Fibroblast of lung (primary cell): ENCODE data around the gene FHIP1A. TPM values are rescaled to one million over a fixed set of nuclear protein-coding genes. Genes with fewer than 3 reads are reported as not detected.
A peak's percentile ranks its signal among the peaks of the same experiment; 100 is the strongest.

Experiments used
- DNase-seq, 2 donors: peaks; one replicate each; pipeline versions ENCODE4 v3.0.0 to v3.0.0-alpha.2; 2010; ENCODE audit warnings: low read depth in 2 of 2
- H2AFZ ChIP-seq: 2 replicates; pipeline ENCODE4 v1.5.1; 2012; ENCODE audit warnings: low read length, control low read depth, inconsistent platforms
- H3K27ac ChIP-seq: 2 replicates; pipeline ENCODE4 v1.5.1; 2011; ENCODE audit warnings: low read length, control low read depth; ENCODE audit not compliant: insufficient read depth
- H3K27me3 ChIP-seq: 2 replicates; pipeline ENCODE4 v1.5.1; 2011; ENCODE audit warnings: mild to moderate bottlenecking, low read length; ENCODE audit not compliant: control insufficient read depth, insufficient read depth
- H3K36me3 ChIP-seq: 2 replicates; pipeline ENCODE4 v1.5.1; 2011; ENCODE audit warnings: low read length; ENCODE audit not compliant: control insufficient read depth, insufficient read depth
- H3K4me1 ChIP-seq: 2 replicates; pipeline ENCODE4 v1.5.1; 2011; ENCODE audit warnings: low read length; ENCODE audit not compliant: control insufficient read depth, insufficient read depth; ENCODE audit errors: extremely low read depth
- H3K4me2 ChIP-seq: 2 replicates; pipeline ENCODE4 v1.5.1; 2011; ENCODE audit warnings: low read length, control low read depth; ENCODE audit not compliant: insufficient read depth; ENCODE audit errors: extremely low read depth
- H3K4me3 ChIP-seq, 4 experiments: fragments of 200-600 bp in 1 of 4; sonication (generic) in 1 of 4; replicated peaks in 1 of 4; 2 replicates each; pipeline ENCODE4 v1.5.1; 2011 to 2016; ENCODE audit warnings: low read length in 4 of 4, low read depth in 3 of 4, mild to moderate bottlenecking in 3 of 4, control low read depth in 2 of 4, inconsistent platforms in 1 of 4, mixed read lengths in 1 of 4; ENCODE audit not compliant: insufficient read depth in 1 of 4; ENCODE audit errors: control extremely low read depth in 1 of 4
- H3K79me2 ChIP-seq: 2 replicates; pipeline ENCODE4 v1.5.1; 2012; ENCODE audit warnings: mild to moderate bottlenecking, low read length, inconsistent platforms; ENCODE audit not compliant: control insufficient read depth, insufficient read depth
- H3K9ac ChIP-seq: 2 replicates; pipeline ENCODE4 v1.5.1; 2011; ENCODE audit warnings: mild to moderate bottlenecking, low read length, control low read depth; ENCODE audit not compliant: insufficient read depth
- H3K9me3 ChIP-seq: 2 replicates; pipeline ENCODE4 v1.5.1; 2012; ENCODE audit warnings: low read depth, low read length; ENCODE audit not compliant: control insufficient read depth, insufficient read depth
- H4K20me1 ChIP-seq: 2 replicates; pipeline ENCODE4 v1.5.1; 2011; ENCODE audit warnings: low read length; ENCODE audit not compliant: control insufficient read depth, insufficient read depth; ENCODE audit errors: extremely low read depth
- CTCF ChIP-seq, 2 donors: IDR thresholded peaks in 1 of 2; conservative IDR thresholded peaks in 1 of 2; 1 replicate in 1 of 2; 2 replicates in 1 of 2; pipeline ENCODE4 v1.5.1; 2011 to 2012; ENCODE audit warnings: low read length in 2 of 2, control low read depth in 1 of 2, inconsistent platforms in 1 of 2, low read depth in 1 of 2, mild to moderate bottlenecking in 1 of 2
- EZH2 ChIP-seq: IDR thresholded peaks from 2 replicates; pipeline ENCODE4 v1.5.1; 2012; ENCODE audit warnings: low read length, control low read depth, mild to moderate bottlenecking; ENCODE audit errors: missing control alignments
- polyA plus RNA-seq, 2 donors: library from polyadenylated mRNA; depleted of rRNA in 1 of 2; stranded (reverse) in 1 of 2; unstranded in 1 of 2; fragments of >200 nt; gene quantifications; 2 replicates each; pipeline ENCODE4 v1.2.1, GENCODE V29; 2011 to 2012; ENCODE audit warnings: missing spikeins in 1 of 2
- total RNA-seq: library from RNA; depleted of rRNA; stranded (reverse); fragments of >200 nt; gene quantifications from 2 replicates; pipeline ENCODE4 v1.2.1, GENCODE V29; 2014

FHIP1A gene
- total and polyA plus RNA-seq, 2 donors (not counting 1 experiment from before 2014, with no cell fraction given) = under 0.01 to 0.09 TPM

GRCh38 chr4:151428346-151428745 is 19.4 kb downstream of the FHIP1A start:
- H3K9ac ChIP-seq = no peak overlapping the region
- no peak for TF ChIP-seq EZH2
- no peak for TF ChIP-seq CTCF (conservative IDR thresholded peaks at IDR 0.05 in 1 of 2, IDR thresholded peaks at IDR 0.05 in 1 of 2; ENCODE audit: low read depth in 1 of 2, low read length in 2 of 2)
- no peak overlapping the region for H3K4me3 ChIP-seq
- no peaks in the 10 kb centered on the region for H3K79me2 ChIP-seq
- no peaks in the 10 kb centered on the region for H3K9me3 ChIP-seq
- H4K20me1 ChIP-seq = no peaks in the 10 kb centered on the region
- no peaks in the 10 kb centered on the region for H3K4me1 ChIP-seq
- H3K4me2 ChIP-seq = no peak overlapping the region
- H3K36me3 ChIP-seq = no peaks in the 10 kb centered on the region
- H3K27me3 ChIP-seq = no peaks in the 10 kb centered on the region
- no peak overlapping the region for H3K27ac ChIP-seq
- H2AFZ ChIP-seq = no peak overlapping the region
- DNase-seq = no peak

GRCh38 chr4:151429957-151430570 is 21.1 kb downstream of the FHIP1A start:
- Histone ChIP-seq H3K9me3 (no peaks in the 10 kb centered on the region), H3K36me3 (no peaks in the 10 kb centered on the region), H3K4me1 (no peaks in the 10 kb centered on the region), H3K4me3 (no peak overlapping the region), H3K27me3 (no peaks in the 10 kb centered on the region), H4K20me1 (no peaks in the 10 kb centered on the region), H2AFZ (no peak overlapping the region), H3K27ac (no peak overlapping the region), H3K9ac (no peak overlapping the region), H3K79me2 (no peaks in the 10 kb centered on the region), H3K4me2 (no peak overlapping the region)
- DNase-seq = peak in 1 of 2 donors; percentile 61
- TF ChIP-seq CTCF (conservative IDR thresholded peaks at IDR 0.05 in 1 of 2, IDR thresholded peaks at IDR 0.05 in 1 of 2; ENCODE audit: low read depth in 1 of 2, low read length in 2 of 2) = no peak

GRCh38 chr4:151430740-151431457 is 21.9 kb downstream of the FHIP1A start:
- Histone ChIP-seq H3K4me3 (no peak overlapping the region), H3K9ac (no peak overlapping the region), H3K27ac (no peak overlapping the region), H4K20me1 (no peaks in the 10 kb centered on the region), H3K27me3 (no peaks in the 10 kb centered on the region), H3K79me2 (no peaks in the 10 kb centered on the region), H3K4me2 (no peak overlapping the region), H3K36me3 (no peaks in the 10 kb centered on the region), H2AFZ (no peak overlapping the region), H3K4me1 (no peaks in the 10 kb centered on the region), H3K9me3 (no peaks in the 10 kb centered on the region)
- TF ChIP-seq EZH2 (no peak), CTCF (conservative IDR thresholded peaks at IDR 0.05 in 1 of 2, IDR thresholded peaks at IDR 0.05 in 1 of 2; ENCODE audit: low read depth in 1 of 2, low read length in 2 of 2) (no peak)
- DNase-seq = no peak
